Breast epithelium (tissue), 3 donors: ENCODE measurements around the gene C11orf24.

Experiments used
- CTCF ChIP-seq, 3 donors: fragments of 450-650 bp; IDR thresholded peaks; one replicate each; pipeline ENCODE4 v1.5.1; 2016 to 2017; ENCODE audit warnings: antibody characterized with exemption in 3 of 3, mild to moderate bottlenecking in 3 of 3, moderate library complexity in 3 of 3
- POLR2AphosphoS5 ChIP-seq, 3 donors: sonication (generic); formaldehyde crosslinking; IDR thresholded peaks; one replicate each; pipeline ENCODE4 v1.6.1; 2017; ENCODE audit warnings: antibody characterized with exemption in 3 of 3

GRCh38 chr11:68215087-68215445 is 56.7 kb downstream of the C11orf24 start:
- TF ChIP-seq POLR2AphosphoS5 (IDR thresholded peaks at IDR 0.05) (no peak), CTCF (IDR thresholded peaks at IDR 0.05) (no peak)
